Mesodermal cell (in vitro differentiated cells): ENCODE measurements around the gene KRTAP5-3.
"Not testable (repeated sequence)": the region's sequence is repeated elsewhere in the genome, so short reads cannot be mapped to it uniquely, and the experiment has no call there.

Experiments
- H3K27ac ChIP-seq: 2 replicates; pipeline ENCODE4 v1.7.0; 2013; ENCODE audit warnings: mild to moderate bottlenecking, low read depth, low read length, moderate library complexity; ENCODE audit not compliant: severe bottlenecking
- H3K36me3 ChIP-seq: 2 replicates; pipeline ENCODE4 v1.7.1; 2013; ENCODE audit warnings: mild to moderate bottlenecking, low read length, moderate library complexity; ENCODE audit not compliant: control insufficient read depth, insufficient read depth
- H3K4me1 ChIP-seq: one replicate; pipeline ENCODE4 v1.7.1; 2013; ENCODE audit warnings: mild to moderate bottlenecking, low read length; ENCODE audit not compliant: insufficient read depth, control insufficient read depth, poor library complexity, severe bottlenecking
- H3K4me3 ChIP-seq: 2 replicates; pipeline ENCODE4 v1.7.0; 2013; ENCODE audit warnings: low read length, control low read depth, mild to moderate bottlenecking; ENCODE audit not compliant: insufficient read depth, poor library complexity, severe bottlenecking; ENCODE audit errors: extremely low read depth
- H3K9me3 ChIP-seq: 2 replicates; pipeline ENCODE4 v1.7.1; 2013; ENCODE audit warnings: mild to moderate bottlenecking, low read length, moderate library complexity; ENCODE audit not compliant: control insufficient read depth
- whole genome bisulfite sequencing, 2 experiments: methylation state at CpG; one replicate each; pipeline ENCODE4 v1.1.5; 2013; ENCODE audit warnings: missing lambda C conversion rate in 2 of 2; ENCODE audit not compliant: insufficient coverage in 2 of 2; 5-methylcytosine and 5-hydroxymethylcytosine counted together

The KRTAP5-3 gene

DNA sequence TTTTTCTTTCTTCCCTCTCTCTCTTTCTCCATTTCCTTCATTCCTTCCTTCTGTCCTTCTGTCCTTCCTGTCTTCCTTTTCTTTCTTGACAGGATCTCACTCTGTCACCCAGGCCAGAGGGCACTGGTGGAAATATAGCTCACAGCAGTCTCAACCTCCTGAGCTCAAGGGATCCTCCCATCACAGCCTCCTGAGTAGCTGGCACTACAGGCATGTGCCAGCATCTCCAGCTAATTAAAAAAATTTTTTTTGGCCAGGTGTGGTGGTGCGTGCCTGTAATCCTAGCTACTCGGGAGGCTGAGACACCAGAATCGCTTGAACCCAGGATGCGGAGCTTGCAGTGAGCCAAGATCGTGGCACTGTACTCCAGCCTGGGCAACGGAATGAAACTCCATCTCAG, 31.4 kb downstream of the KRTAP5-3 start:
- no peak overlapping the region for H3K4me3 ChIP-seq
- 81 to 89% methylated on average over 6 of the region's 6 CpGs for whole genome bisulfite sequencing, 2 experiments
- H3K36me3 ChIP-seq: no peaks in the 10 kb centered on the region
- H3K4me1 ChIP-seq: peaks cover 4% of the 10 kb centered on the region
- H3K27ac ChIP-seq: no peak overlapping the region
- H3K9me3 ChIP-seq: peaks cover 13% of the 10 kb centered on the region

DNA sequence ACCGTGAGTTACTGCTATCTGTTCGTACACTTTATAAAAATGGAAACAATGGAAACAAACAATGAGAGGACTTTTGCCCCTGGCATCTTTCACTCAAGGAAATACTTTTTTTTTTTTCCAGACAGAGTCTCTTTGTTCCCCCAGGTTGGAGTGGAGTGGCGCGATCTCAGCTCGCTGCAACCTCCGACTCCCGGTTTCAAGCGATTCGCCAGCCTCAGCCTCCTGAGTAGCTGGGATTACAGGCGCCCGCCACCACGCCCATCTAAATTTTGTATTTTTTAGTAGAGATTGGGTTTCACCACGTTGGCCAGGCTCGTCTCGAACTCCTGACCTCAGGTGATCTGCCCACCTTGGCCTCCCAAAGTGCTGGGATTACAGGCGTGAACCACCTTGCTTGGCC, 32.5 kb downstream of the KRTAP5-3 start:
- H3K4me1 ChIP-seq, H3K36me3 ChIP-seq, H3K27ac ChIP-seq, H3K4me3 ChIP-seq, H3K9me3 ChIP-seq: not testable (repeated sequence)
- 81 to 89% methylated on average over 10 to 14 of the region's 16 CpGs for WGBS, 2 experiments

DNA sequence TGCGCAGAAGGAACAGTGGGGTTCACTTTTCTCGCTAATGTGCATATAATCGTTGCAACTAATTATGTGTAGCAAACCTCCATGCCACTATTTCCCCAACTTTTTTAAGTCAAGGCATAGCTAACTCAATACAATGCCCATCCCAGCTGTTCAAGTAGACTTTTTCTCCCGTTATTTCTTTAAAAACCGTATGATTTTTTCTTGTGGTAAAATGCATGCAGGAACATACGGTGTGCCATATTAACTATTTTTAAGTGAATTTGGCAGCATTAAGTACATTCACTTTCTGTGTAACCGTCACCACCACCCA, 33.4 kb downstream of the KRTAP5-3 start:
- Histone ChIP-seq H3K4me1 (peaks cover 7% of the 10 kb centered on the region), H3K36me3 (no peaks in the 10 kb centered on the region), H3K9me3 (peaks cover 9% of the 10 kb centered on the region), H3K27ac (no peak overlapping the region), H3K4me3 (no peak overlapping the region)
- 13 to 18% methylated on average over 3 to 4 of the region's 7 CpGs for WGBS, 2 experiments

DNA sequence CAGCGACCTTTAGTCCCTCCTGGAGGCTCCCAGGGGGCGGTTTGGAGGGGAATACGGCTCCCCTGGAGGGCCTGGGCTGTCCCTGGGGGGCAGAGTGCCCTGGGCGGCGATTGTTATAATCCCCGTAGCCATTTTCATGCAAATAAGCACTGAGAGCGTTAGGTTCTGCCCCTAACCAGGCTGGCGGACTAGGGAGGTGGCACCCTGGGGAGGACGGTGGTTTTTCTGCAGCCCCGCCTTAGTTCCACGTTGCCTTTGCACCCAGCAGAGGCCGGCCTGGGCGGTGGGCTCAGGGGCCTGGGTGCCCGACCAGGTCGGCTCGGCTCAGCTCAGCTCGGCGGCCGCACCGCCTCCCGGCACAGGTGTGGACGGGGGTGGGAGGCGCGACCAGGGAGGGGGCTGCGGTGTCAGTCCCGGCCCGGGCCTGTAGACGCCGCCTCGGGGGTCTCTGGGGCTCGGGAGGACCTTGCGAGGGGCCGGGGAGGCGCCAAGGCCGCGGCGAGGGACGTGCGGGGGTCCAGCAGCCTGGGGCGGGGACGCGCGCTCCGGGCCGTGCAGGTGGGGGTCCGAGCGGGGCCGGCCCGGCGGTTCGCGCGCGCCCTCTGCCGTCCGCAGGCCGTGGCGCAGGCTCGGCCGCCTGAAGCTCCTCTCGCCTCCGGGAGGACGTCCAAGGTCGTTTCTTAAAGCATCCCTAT, 33.9 kb downstream of the KRTAP5-3 start:
- Histone ChIP-seq H3K4me1 (peaks cover 7% of the 10 kb centered on the region), H3K9me3 (peaks cover 9% of the 10 kb centered on the region), H3K36me3 (no peaks in the 10 kb centered on the region), H3K4me3 (no peak overlapping the region), H3K27ac (no peak overlapping the region)
- 0 to 2% methylated on average over 46 to 54 of the region's 64 CpGs for WGBS, 2 experiments

DNA sequence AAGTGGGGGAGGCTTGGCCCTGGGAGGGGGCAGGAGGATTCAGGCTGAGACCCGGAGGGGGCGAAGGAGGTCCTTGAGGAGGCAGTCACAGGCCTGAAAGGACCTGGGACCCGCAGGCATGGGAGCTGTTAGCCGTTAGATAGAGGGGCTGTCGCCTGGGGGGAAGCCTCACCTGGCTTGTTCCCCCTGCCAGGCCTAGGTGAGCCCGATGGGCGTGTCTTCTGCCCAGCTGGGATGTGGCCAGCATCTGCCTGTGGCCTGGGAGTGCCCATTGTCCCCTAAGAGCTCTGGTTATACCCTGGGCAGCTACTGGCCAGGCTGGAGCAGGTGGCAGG, 34.4 kb downstream of the KRTAP5-3 start:
- Histone ChIP-seq H3K27ac (no peak overlapping the region), H3K36me3 (no peaks in the 10 kb centered on the region), H3K4me1 (peaks cover 7% of the 10 kb centered on the region), H3K4me3 (no peak overlapping the region), H3K9me3 (peaks cover 9% of the 10 kb centered on the region)
- 2 to 8% methylated on average over 6 to 7 of the region's 7 CpGs for WGBS, 2 experiments

DNA sequence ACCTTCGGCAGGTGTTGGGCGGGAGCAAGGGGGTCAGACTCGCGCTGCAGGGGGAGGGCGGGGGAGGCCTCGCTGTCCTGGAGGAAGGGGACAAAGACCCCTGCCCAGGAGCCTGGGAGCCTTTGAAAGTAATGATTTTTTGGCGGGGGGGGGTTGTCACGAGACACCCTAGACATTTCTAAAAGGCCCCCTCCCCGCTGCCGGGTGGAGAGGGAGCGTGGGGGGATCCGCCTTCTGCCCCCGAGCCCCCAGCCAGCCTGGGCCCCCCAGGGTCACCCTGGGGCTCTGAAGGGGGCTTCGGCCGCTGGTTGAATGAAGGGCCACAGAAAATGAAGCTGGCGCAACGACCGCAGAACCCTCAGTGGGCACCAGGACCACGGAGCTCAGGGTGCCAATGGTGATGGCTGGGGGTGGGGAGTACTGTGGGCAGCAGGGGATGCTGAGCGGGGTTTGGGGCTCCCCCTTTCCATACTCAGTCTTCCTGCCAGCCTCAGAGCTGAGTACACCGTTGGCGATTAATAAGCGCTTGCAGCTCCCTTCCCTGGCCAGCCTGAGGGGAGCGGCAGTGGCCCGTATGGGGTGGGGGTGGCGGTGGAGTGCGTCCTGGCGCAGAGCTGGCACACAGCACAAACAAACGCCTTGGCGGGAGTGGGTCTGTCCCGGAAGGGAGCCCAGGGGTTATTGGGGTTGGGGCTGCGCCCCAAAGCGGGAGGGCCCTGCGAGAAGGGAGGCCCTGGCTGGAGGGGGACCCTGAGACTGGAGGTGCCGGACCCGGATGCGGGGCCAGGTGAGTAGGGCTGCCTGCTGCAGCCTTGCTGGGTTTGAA, 35.0 kb downstream of the KRTAP5-3 start:
- H3K4me3 ChIP-seq: peak overlapping the region; percentile 55
- H3K9me3 ChIP-seq: peaks cover 4% of the 10 kb centered on the region
- no peak overlapping the region for H3K27ac ChIP-seq
- H3K36me3 ChIP-seq: no peaks in the 10 kb centered on the region
- WGBS, 2 experiments: 14 to 19% methylated on average over 16 to 27 of the region's 37 CpGs
- H3K4me1 ChIP-seq: peaks cover 9% of the 10 kb centered on the region

DNA sequence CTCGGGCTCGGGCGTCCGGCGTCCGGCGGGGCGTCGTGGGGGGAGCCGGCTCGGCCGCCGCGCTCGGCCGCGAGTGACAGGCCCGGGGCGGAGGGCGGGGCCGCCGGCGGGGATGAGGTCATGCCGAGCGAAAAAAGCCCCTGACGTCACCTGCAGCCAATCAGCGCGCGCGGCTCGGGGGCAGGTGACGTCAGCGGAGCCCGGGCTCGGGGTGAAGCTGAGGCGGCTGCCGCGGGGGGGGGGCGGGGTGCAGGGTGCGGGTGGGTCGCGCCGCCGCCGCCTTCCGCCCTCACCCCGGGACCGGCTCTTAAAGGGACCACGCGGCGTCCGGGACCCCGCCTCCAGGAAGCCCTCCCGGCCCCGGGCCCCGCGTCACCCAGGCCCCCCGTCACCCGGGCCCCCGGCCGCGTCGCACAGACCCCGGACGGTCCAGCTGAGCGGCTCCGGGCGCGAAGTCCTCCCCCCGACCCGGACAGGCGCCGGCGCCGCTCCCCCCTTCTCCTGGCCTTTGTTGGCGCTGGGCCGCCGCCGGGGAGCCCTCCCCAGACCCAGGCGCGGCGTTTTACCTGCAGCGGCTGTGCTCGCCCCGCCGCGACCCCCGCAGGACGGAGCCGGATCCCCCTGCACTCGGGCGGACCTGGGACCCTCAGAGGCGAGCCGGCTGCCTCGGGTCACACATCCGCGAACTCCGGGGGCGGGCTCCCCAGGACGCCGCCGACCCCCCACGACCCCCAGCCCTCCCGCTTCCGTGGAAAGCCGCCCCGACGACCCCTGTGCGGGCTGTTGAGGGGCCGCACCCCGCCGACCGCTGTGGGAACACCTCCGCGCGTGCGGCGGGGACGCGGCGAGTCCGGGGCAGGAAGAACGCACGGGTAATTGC, 35.8 kb downstream of the KRTAP5-3 start, which contains the start of gene DUSP8:
DUSP8 (minus strand) TSS at position 75 of the 880 bp plus-strand sequence. CDS start 6,445 bp downstream, outside the sequence.
- H3K9me3 ChIP-seq: no peaks in the 10 kb centered on the region
- no peak within 1 kb of the TSS for H3K27ac ChIP-seq
- H3K4me1 ChIP-seq: peaks cover 11% of the 10 kb centered on the region
- H3K36me3 ChIP-seq: no peaks in the 10 kb centered on the region
- 1 to 2% methylated on average over 56 to 103 of the region's 124 CpGs for WGBS, 2 experiments
- peak within 1 kb of the TSS; percentile 63 for H3K4me3 ChIP-seq

DNA sequence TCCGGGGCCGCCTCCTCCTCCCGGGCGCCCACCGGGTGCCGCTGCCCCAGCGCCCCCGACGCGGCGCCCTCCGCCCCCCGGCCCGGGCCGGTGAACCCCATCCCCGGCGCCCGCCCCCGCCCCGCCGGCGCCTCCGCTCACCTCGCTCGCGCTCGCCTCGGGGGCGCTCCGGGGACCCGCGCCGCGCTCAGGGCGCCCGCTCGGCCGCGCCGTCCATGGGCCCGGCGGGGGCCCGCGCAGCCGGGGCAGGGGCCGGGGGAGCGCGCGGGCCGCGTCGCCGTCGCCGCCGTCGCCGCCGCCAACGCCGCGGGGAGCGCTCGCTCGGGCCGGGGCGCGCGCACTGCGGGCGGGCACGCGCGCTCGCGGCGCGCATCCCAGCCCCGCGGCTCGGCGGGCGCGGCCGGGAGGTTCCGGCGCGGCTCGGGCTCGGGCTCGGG, 36.5 kb downstream of the KRTAP5-3 start:
- Histone ChIP-seq H3K4me3 (peak overlapping the region; percentile 63), H3K27ac (no peak overlapping the region), H3K4me1 (peaks cover 11% of the 10 kb centered on the region), H3K9me3 (no peaks in the 10 kb centered on the region), H3K36me3 (no peaks in the 10 kb centered on the region)
- 0% methylated on average over 19 to 49 of the region's 91 CpGs for WGBS, 2 experiments

DNA sequence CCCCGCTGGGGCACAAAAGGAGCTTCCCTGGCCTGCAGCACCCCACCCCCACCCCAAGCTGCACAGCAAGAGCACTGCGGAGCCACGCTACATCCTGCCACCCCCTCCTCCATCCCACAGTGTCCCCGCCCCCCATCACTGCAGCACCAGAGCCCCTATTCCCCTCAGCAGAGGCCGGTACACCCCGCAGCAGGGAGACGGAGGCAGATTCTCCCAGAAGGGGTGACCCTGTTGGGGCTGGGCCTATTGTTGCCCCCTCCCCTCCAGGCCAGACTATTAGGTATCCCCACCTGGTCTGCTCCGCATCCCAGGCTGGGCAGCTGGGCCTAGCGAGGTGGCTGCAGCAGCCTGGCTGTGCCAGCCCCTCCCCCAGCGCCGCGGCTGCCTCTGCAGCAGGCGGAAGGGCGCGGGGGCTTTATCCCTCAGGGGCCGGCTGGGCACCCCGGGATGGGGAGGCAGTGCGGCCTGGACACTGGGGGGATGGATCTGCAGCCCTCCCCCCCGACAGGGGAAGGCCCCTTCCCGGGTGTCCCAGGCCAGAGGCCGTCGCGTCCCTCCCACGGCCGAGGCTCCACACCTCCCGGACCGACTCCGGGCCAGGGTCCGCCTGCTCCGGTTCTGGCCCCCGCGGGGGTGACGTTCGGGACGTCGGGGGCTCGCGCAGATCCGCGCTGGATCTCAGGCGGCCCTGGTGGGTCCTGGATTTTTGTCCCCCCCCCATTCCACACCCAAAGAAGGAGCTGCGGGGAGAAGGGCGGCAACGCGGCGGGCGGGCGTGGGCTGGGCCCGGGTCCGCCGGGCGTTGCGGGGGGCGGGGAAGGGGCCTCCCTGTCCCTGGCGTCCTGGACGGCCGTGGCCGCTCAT, 37.1 kb downstream of the KRTAP5-3 start:
- Histone ChIP-seq H3K4me3 (peak overlapping the region; percentile 63), H3K27ac (no peak overlapping the region), H3K4me1 (peaks cover 11% of the 10 kb centered on the region), H3K36me3 (no peaks in the 10 kb centered on the region), H3K9me3 (no peaks in the 10 kb centered on the region)
- WGBS, 2 experiments: 5 to 6% methylated on average over 23 to 32 of the region's 58 CpGs

DNA sequence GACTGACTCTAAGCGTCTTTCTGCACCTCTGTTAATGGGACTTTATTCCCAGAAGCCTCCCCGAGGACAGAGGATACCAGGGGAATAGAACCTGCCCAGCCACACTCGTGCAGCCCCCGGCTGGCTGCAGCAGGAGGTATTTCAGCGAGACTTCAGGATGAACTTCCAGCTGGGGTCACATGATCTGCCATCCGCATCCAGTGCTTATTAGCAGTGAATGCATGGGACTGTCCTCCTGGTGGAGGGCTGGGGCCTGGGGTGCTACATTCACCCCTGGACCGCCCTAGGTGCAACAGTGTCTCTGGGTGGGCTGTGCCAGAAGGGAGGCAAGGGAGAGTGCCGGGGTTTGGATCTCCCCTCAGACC, 37.8 kb downstream of the KRTAP5-3 start:
- peak overlapping the region; percentile 63 for H3K4me3 ChIP-seq
- H3K27ac ChIP-seq: no peak overlapping the region
- 66 to 77% methylated on average over 6 to 8 of the region's 8 CpGs for WGBS, 2 experiments
- no peaks in the 10 kb centered on the region for H3K9me3 ChIP-seq
- peaks cover 11% of the 10 kb centered on the region for H3K4me1 ChIP-seq
- H3K36me3 ChIP-seq: no peaks in the 10 kb centered on the region
